Measurements from ENCODE around the gene HRCT1.

DNA sequence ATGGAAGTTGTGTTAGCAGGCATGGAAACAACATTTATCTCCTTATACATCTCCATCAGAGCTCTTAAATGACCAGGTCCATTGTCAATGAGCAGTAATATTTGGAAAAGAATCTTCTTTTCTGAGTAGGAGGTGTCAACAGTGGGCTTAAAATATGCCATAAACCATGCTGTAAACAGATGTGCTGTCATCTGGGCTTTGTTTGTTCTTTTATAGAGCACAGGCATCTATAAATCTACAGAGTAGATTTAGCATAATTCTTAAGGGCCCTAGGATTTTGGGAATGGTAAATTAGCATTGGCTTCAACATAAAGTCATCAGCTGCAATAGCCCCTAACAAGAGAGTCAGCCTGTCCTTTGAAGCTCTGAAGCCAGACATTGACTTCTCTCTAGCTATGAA lies 7.7 kb upstream of the HRCT1 start:
- TF ChIP-seq, protein P1, sequence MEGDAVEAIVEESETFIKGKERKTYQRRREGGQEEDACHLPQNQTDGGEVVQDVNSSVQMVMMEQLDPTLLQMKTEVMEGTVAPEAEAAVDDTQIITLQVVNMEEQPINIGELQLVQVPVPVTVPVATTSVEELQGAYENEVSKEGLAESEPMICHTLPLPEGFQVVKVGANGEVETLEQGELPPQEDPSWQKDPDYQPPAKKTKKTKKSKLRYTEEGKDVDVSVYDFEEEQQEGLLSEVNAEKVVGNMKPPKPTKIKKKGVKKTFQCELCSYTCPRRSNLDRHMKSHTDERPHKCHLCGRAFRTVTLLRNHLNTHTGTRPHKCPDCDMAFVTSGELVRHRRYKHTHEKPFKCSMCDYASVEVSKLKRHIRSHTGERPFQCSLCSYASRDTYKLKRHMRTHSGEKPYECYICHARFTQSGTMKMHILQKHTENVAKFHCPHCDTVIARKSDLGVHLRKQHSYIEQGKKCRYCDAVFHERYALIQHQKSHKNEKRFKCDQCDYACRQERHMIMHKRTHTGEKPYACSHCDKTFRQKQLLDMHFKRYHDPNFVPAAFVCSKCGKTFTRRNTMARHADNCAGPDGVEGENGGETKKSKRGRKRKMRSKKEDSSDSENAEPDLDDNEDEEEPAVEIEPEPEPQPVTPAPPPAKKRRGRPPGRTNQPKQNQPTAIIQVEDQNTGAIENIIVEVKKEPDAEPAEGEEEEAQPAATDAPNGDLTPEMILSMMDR (IDR thresholded peaks at IDR 0.05): no peak
- TF ChIP-seq POLR2A (IDR thresholded peaks at IDR 0.05): no peak

Measured in Peyer's patch (tissue), 4 donors.